Activated CD8-positive, alpha-beta memory T cell treated with anti-CD3 and anti-CD28 coated beads for 24 hours (primary cell): Measurements from ENCODE around the gene SCTR.

Source experiments
- DNase-seq: peaks from one replicate; pipeline ENCODE4 v3.0.0-alpha.2; 2020

SCTR gene

DNA sequence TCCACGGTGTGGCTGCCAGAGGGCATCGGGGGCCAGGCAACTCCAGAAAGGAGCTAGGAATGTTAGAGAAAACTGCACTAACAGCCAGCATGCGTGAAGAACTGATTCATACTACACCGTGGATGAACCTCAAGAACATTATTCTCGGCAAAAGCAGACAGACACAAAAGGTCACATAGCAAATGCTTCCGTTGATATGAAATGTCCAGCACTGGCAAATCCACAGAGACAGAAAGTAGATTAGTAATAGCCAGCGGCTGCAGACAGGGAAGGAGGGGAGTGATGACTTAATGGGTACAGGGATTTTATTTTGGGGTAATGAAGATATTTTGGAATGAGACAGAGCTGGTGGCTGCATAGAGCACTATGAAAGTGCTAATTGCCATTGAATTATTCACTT, 37.4 kb downstream of the SCTR start:
- no peak for DNase-seq

DNA sequence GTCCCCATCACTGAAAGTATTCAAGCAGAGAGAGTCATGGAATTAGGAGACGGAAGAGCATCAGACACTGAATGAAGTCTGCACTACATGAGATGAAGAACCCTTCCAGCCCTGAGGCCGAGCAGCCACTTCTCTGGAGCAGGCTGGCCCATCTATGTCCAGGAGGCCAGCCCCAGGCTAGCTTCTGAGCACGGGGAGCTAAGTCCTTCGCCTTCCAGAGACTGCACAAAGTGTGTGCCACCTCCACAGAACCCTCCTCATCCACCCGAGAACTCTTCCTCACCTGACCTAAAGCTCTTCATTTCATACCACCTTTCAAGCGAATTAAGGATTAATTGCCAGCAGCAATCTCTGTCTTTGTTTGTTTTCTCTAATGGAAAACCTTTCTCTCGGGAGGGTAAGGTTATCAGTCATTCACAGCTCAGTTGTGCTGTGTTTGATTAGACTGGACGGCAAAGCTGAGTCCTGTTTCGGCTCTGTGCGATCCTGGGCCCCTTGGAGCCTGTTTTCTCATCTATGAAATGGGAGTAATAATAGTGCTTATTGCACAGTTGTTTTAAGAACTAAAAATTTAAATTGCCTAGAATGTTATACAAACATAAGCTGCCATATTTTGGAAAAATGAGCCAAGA, 38.0 kb downstream of the SCTR start:
- no peak for DNase-seq

DNA sequence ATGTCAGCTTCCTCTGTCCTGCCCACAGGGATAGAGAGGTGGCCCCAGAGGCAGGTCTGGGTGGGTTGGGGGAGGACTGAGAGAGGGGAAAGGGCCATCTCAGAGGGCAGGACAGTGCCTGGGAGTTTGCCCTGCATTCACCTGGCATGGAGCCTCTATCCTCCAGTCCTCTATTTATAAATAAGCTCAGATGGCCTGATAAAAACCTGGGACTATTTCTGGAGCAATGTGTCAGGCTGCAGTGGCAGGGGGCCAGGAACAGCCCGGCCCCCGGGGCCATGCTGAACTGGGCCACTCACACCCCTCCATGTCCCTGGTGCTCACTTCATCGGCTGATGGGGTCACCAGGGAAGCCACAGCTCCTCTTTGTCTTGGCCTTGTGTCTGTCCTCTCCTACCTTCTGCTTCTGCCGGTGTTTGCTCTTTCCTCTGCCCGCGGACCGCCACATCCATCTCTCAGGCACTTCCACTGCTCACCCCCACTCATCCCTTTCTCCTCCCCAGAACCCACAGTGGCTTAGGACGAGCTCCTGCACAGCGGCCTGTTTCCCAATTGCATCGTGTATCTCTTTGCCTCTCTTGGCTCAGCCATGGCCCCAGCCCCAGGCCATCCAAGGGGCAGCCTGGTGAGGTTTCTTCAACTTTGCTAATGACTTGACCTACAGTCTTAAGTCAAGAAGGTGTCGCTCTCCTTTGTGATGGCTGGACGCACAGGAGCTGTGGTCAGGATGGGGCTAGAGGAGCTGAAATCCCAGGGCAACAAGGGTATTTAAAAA, 38.8 kb downstream of the SCTR start:
- no peak for DNase-seq

DNA sequence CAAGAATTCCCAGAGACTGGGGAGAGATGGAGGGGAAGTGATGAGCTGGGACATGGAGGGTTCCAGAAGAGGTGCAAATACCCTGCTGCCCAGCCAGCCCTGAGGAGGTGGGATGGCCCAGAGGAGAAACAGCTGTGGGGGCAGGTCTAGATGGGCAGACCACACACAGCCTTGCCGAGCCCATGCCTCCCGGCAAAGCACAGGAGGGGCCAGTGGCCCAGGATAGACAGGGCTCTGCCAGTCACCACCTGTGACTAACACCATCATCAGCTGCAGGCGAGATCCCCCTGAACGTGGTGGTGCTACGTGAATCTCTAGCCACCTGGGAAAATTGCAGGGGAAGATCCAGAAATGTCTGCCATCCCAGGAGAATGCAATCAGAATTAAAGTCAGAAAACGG, 39.4 kb downstream of the SCTR start:
- no peak for DNase-seq

DNA sequence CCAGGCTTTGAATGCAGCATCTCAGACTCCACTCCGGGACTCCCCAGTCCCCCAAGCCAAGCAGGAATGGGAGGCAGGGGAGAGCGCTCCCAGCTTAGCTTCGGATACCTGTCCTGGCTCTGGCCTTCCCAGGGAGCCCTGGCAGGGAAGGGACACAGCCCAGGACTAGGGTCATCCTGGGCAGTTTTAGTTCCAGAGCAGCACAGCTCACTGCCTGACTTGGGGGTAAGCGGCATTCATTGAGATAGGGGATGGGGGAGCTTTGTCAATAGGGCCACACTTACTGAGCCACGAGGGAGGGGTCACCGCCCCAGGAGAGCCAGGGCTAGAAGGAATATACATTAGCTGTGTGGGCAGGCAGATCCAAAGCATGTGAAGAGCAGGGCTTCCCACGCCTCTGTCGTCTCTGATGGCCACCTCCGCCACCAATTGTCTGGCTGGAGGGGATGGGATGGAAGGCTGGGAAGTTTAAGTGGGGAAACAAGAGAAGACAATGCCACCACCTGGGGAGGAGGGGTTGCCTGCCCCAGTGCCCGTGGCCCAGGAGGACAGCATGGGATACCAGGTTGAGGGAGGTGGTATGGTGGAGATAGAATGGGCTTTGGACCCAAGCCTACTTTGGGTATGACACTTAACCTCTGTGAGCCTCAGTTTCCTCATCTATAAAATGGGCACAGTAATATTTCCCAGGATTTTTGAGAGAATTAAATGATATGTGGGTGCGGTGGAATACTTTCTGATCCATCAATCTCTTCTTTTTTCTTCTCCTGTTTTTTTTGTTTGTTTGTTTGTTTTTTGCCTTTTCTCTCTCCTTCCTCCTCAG, 40.2 kb downstream of the SCTR start:
- DNase-seq = peak; percentile 35

DNA sequence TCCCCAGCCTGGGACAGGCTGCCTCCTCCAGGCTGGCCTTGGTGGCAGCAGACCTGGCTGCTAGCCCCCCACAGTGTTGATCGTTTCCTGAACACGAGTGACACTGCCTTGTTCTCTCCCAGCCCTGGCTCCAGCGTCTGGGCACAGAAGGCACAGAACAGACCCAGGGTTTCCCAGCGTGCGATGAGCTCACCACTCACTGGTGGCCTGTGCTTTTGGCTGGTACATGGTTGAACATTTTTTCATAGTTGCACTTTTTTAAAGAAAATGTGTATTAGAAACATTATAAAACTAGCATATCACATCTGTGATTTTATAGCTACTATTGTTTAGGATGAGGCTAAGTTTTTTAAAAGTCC, 40.9 kb downstream of the SCTR start:
- no peak for DNase-seq

GRCh38 chr2:119482481-119483394, 41.5 kb downstream of the SCTR start:
- DNase-seq = peak; percentile 28

DNA sequence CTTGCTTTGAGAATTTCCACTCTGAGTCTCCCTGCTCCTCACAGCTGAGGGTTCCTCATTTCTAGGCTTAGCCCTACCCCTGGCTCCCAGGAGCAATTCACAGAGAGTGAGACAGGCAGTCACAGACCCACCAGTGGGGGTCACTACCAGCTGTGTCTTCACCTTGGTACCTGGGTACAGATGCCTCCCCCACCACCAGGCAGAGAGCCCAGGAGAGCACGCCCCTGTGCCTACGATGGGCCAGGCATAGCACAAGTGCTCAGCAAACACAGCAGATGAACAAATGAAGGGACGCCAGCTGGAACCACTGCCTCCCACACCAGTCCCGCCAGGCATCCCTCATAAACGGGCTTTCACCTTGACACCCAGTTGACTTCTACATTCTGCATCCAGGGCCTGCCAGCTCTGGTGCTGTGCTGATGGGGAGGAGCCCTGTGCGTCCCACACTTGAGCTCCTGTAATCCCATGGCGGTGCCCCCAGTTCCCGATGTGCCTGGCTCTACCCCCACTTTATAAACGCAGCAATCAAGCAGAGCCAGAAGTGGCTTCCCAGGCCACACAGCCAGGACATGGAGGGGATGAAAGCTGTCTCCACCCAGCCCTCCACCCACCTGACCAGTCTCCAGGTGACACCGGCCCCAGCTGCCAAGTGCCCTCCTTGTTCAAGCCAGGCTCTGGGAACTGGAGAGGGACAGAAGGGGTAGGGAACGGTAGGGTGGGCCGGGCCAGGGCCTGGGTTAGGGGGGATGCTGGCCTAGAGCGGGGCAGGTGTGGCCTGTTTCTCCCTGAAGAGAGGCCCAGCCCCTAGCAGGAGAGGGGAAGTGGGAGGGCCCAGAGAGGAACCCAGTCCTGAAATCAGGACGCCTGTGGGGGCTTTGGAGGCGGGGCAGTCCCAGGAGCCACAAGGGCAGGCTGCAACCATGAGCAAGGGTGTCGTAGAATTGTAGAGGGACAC, 42.5 kb downstream of the SCTR start:
- peak; percentile 35 for DNase-seq

DNA sequence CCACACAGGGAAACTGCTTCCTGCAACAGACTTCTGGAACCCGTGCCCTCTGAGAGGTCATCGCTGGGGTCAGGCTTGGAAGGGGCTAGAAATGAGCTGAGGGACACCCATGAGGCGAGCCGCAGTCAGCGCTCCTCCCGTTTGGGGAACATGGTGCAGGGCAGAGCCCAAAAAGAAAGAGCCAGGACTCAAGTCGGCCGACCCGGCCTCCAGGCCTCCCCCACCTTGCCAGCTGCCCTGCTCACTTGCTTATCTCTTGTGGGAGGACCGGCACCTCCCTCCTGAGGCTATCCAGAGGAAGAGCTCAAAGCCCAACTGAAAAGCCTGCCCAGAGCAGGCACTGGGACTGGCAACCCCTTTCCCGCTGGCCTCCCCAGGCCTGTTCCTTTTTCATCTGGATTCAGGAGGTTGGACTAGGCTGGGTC, 43.6 kb downstream of the SCTR start:
- peak; percentile 40 for DNase-seq

- DNase-seq = no peak
Observed at GRCh38 chr2:119480184-119480583, 44.1 kb downstream of the SCTR start.

DNA sequence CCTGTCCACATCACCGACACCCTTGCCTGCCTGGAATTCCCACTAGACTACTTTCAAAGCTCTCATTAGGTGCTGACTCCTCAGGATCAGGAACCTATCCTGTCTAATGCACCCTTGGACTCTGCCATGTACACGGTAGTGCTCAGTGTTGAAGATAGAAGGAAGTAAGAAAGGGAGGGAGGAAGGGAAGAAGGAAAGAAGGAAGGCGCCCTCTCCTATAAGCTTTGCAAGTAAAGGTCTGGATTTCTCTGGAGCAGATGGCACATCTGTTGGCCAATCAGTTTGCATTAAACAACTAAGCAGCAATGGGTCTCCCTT, 45.3 kb downstream of the SCTR start:
- peak; percentile 30 for DNase-seq

GRCh38 chr2:119478188-119478977, 45.9 kb downstream of the SCTR start:
- peak; percentile 40 for DNase-seq

- peak; percentile 24 for DNase-seq
Observed at GRCh38 chr2:119477113-119477505, 47.2 kb downstream of the SCTR start.

DNA sequence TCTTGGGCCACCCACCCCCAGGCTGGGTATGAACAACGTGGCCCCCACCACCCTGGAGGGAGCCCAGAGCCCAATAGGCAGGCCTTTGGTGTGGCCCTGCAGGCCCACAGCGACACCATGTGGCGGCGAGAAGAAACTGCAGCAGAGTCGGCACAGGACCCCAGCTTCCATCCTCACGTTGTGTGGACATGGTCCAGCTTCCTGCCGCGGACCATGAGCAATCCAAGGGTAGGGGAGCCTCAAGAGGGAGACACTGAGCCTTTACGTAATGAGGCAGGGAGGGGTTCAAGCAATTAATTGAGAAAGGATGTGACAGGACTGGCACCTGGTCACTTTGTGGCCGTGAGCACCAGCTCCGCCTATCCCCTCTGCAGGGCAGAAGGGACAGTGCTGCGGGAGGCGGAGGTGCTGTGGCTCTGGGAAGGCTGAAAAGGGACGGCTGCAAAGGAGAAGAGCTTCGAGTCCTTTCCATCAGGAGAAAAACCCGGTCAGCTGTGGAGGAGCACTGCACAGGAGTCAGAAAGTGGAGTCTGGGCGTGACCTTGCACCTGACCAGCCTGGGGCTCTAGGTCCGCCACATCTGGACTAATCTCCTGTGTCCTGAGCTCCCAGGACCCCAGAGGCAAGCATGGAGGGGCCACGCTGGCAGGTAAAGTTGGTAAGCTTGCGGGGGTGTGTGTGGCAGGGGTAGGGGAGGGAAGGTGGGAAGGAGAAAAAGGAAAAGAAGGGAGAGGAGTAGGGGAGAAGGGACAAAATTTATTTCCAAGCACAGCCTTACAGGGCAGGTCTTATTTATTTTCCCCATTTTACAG, 47.8 kb downstream of the SCTR start:
- DNase-seq = peak; percentile 68

- no peak for DNase-seq
Observed at GRCh38 chr2:119475857-119476244, 48.4 kb downstream of the SCTR start.

GRCh38 chr2:119475225-119475856, 48.9 kb downstream of the SCTR start:
- no peak for DNase-seq

DNA sequence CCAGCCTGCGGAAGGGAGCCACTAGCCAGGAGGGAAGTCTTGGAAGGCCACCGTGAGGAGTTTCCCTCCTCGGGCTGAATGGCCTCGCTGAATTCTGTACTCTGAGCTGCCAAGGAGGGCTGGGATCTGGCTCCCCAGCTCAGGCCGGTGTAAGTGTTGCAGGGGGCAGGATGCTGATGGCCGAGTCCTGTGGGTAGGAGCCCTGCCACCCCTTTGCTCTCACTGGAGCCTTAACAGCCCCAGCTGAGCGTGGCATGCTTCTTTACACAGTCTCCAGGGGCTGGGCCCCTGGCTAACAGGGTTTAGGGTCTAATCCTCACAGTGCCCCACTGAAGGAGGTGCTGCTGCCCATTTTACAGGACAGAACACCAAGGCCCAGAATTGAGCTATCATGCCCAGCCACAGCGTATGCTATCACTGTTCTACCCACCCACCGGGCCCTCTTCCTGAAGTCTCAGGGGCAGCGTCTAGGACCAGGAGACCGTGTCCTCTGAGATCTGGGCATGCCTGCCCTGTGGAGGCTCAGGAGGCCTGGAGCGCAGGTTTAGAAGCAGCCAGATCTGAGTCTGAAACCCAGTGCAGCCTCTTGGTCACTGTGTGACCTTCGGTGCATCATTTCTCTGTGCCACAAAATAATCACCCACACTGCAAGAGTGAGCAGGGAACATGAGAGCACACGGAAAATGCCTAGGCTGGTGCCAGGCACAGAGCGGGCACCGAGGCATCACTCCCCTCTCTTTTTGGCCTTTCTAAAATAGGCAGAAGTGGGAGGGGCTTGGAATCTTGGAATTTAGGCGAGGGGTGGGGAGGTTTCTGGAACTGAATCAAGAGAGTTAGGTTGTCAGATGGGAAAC, 49.7 kb downstream of the SCTR start:
- no peak for DNase-seq

DNA sequence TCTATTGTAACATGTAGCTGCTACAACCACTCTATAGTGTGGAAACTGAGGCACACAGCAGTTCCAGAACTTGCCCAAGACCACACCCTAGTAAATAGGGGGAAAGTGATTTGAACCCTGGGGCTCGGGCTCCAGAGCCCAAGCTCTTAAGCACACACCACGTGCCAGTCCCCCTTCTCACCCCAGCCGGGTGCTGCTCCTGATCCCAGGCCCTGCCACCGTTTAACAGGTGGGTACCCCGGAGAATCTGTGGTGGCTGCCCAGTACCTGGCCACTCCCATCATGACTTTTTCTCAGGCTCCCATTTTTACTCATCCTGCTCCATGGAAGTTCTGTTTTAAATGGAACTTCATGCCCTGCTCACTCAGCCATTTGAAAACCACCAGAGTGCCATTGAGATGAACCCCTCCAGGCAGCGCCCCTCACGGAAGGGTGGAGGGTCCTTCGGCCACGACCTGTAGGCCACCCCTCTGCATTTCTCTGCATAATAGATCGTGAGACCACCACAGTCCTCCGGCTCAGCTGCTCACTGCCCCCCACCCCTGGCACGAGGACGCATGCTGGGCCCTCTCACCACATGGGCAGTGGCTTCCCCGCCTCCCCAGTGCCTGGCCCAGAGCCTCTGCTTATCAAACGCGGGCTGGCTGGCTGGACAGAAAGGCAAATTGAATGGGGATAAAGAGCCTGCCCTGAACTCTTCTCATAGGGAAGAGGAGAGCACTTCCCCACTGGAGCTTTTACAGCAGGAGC, 50.5 kb downstream of the SCTR start:
- DNase-seq = no peak
